ENCODE data around the gene ST3GAL4. TPM values are rescaled to one million over a fixed set of nuclear protein-coding genes. Genes with fewer than 3 reads are reported as not detected.
"Not testable (repeated sequence)": the region's sequence is repeated elsewhere in the genome, so short reads cannot be mapped to it uniquely, and the experiment has no call there.

ST3GAL4 gene
- total and polyA plus RNA-seq, 4 donors, result 23.6 to 38.3 (median 31.7) TPM

GRCh38 chr11:126345759-126346585 is 9.5 kb upstream of the ST3GAL4 start:
- WGBS, 2 donors, result 43 to 55% methylated on average over 17 of the region's 17 CpGs
- H3K27ac ChIP-seq (ENCODE audit: low read depth in 1 of 2, low read length in 1 of 2), result peak overlapping the region; percentile 71 to 86
- ATAC-seq (ENCODE audit: insufficient read depth, low FRiP score), result peak; percentile 38
- no peaks in the 10 kb centered on the region for H3K27me3 ChIP-seq (ENCODE audit: control insufficient read depth in 3 of 3, insufficient read depth in 3 of 3, low read length in 2 of 3)
- TF ChIP-seq CTCF (IDR thresholded peaks at IDR 0.05; ENCODE audit: control extremely low read depth, extremely low read depth), result no peak
- no peak overlapping the region for H3K4me3 ChIP-seq
- no peak for DNase-seq
- peaks cover 0 to 19% (median 12%) of the 10 kb centered on the region in 4 donors for H3K36me3 ChIP-seq (ENCODE audit: control insufficient read depth in 4 of 4, insufficient read depth in 4 of 4, low read length in 4 of 4)
- no peaks in the 10 kb centered on the region for H3K9me3 ChIP-seq (ENCODE audit: control insufficient read depth in 4 of 4, insufficient read depth in 3 of 4, low read length in 3 of 4)
- peaks cover 8 to 54% (median 26%) of the 10 kb centered on the region in 5 donors for H3K4me1 ChIP-seq (ENCODE audit: control insufficient read depth in 5 of 5, insufficient read depth in 5 of 5, low read length in 5 of 5)
- no peak overlapping the region for H3K9ac ChIP-seq (ENCODE audit: insufficient read depth in 1 of 2, low read length in 2 of 2)

DNA sequence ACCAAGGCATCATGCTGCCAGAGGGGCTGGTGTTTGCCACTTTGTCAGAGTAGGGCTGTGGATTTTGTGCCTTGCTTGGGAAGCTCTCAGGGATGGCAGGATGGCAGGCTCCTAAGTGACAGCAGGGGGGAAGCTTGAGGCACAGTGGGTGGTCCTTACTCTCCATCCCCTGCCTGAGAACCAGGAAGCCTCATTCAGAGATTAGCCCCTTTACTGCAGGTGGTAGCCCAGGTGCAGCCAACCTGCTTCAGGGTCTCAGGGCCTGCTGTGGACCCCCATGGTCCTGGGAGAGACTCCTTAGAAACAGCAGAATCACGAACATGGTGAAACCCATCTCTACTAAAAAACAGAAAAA is 8.9 kb upstream of the ST3GAL4 start:
- 90 to 98% methylated on average over 1 of the region's 1 CpG for WGBS, 2 donors
- peaks cover 0 to 17% (median 11%) of the 10 kb centered on the region in 4 donors for H3K36me3 ChIP-seq (ENCODE audit: control insufficient read depth in 4 of 4, insufficient read depth in 4 of 4, low read length in 4 of 4)
- no peak for DNase-seq
- H3K4me3 ChIP-seq, result no peak overlapping the region
- no peak overlapping the region for H3K9ac ChIP-seq (ENCODE audit: insufficient read depth in 1 of 2, low read length in 2 of 2)
- no peak for TF ChIP-seq CTCF (IDR thresholded peaks at IDR 0.05; ENCODE audit: control extremely low read depth, extremely low read depth)
- no peak for ATAC-seq (ENCODE audit: insufficient read depth, low FRiP score)
- H3K4me1 ChIP-seq (ENCODE audit: control insufficient read depth in 5 of 5, insufficient read depth in 5 of 5, low read length in 5 of 5), result peaks cover 8 to 54% (median 29%) of the 10 kb centered on the region in 5 donors
- no peaks in the 10 kb centered on the region for H3K9me3 ChIP-seq (ENCODE audit: control insufficient read depth in 4 of 4, insufficient read depth in 3 of 4, low read length in 3 of 4)
- H3K27me3 ChIP-seq (ENCODE audit: control insufficient read depth in 3 of 3, insufficient read depth in 3 of 3, low read length in 2 of 3), result no peaks in the 10 kb centered on the region
- peak overlapping the region; percentile 71 to 86 for H3K27ac ChIP-seq (ENCODE audit: low read depth in 1 of 2, low read length in 1 of 2)

DNA sequence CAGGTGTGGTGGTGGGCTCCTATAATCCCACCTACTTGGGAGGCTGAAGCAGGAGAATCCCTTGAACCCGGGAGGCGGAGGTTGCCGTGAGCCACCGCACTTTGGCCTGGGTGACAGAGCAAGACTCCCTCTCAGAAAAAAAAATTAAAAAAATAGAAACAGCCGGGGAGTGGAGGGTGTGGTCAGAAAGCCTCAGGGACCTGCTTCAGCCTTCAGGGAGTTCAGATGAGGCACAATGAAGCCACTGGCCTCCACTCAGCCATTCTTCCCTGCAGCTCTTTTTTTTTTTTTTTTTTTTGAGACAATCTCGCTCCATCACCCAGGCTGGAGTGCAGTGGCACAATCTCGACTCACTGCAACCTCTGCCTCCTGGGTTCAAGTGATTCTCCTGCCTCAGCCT is 8.5 kb upstream of the ST3GAL4 start:
- WGBS, 2 donors, result 88% methylated on average over 7 of the region's 7 CpGs
- ATAC-seq (ENCODE audit: insufficient read depth, low FRiP score), result not testable (repeated sequence)
- peaks cover 8 to 53% (median 32%) of the 10 kb centered on the region in 5 donors for H3K4me1 ChIP-seq (ENCODE audit: control insufficient read depth in 5 of 5, insufficient read depth in 5 of 5, low read length in 5 of 5)

DNA sequence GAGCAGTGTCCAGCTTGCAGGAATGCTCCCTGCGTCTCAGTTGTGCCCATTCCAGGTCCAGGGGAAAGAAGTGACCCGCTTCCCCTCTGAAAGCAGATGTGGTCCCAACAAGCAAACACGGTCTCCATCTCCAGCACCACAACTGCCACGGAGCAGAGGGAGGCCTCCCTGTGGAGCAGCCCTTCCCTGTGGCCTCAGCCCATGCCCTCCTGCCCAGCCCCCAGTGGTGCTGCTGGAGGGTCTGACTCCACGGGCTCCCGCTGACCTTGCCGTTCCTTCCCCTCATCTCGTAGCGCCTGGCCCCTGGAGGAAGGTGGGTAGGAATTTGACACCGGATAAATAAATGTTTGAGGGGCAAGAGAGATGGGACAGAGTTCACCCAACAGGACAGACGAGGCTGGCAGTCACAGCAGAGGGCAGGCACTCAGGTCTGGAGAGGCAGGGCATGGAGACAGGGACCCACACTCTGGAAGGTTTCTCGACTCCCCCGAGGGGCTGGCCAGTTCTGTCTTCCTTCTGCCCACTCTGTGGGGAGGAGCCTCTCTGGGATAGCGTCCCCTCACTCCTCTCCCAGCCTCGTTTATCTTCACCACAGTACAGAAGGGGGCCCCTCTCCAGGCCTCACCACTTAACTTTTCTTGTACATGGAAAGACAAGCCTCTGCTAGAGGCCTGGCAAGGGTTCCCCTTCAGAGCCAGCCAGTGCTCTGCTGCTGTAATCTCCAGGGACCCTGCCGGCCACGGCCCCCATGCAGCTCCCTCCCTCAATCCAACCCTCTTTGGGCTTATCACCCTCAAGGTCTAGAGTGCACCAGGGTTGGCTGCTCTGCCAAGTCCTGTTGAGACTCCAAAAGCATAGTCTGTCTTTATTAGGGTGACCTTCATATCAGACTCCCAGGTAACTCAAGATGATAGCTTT is 7.5 kb upstream of the ST3GAL4 start:
- no peak for ATAC-seq (ENCODE audit: insufficient read depth, low FRiP score)

More for the DNA sequence above, 8.5 kb upstream of the ST3GAL4 start:
- DNase-seq; H3K9me3 ChIP-seq (ENCODE audit: control insufficient read depth in 4 of 4, insufficient read depth in 3 of 4, low read length in 3 of 4); H3K4me3 ChIP-seq; H3K27me3 ChIP-seq (ENCODE audit: control insufficient read depth in 3 of 3, insufficient read depth in 3 of 3, low read length in 2 of 3); H3K9ac ChIP-seq (ENCODE audit: insufficient read depth in 1 of 2, low read length in 2 of 2): not testable (repeated sequence)
- Histone ChIP-seq H3K27ac (ENCODE audit: low read depth in 1 of 2, low read length in 1 of 2) (peak overlapping the region in 1 of 2 donors; percentile 71), H3K36me3 (ENCODE audit: control insufficient read depth in 4 of 4, insufficient read depth in 4 of 4, low read length in 4 of 4) (peaks cover 0 to 15% (median 11%) of the 10 kb centered on the region in 4 donors)

More for the DNA sequence above, 7.5 kb upstream of the ST3GAL4 start:
- peaks cover 0 to 17% (median 9%) of the 10 kb centered on the region in 4 donors for H3K36me3 ChIP-seq (ENCODE audit: control insufficient read depth in 4 of 4, insufficient read depth in 4 of 4, low read length in 4 of 4)
- H3K27ac ChIP-seq (ENCODE audit: low read depth in 1 of 2, low read length in 1 of 2), result peak overlapping the region; percentile 46 to 86
- peaks cover 12 to 63% (median 34%) of the 10 kb centered on the region in 5 donors for H3K4me1 ChIP-seq (ENCODE audit: control insufficient read depth in 5 of 5, insufficient read depth in 5 of 5, low read length in 5 of 5)
- H3K9ac ChIP-seq (ENCODE audit: insufficient read depth in 1 of 2, low read length in 2 of 2), result no peak overlapping the region
- no peak overlapping the region for H3K4me3 ChIP-seq
- TF ChIP-seq CTCF (IDR thresholded peaks at IDR 0.05; ENCODE audit: control extremely low read depth, extremely low read depth), result no peak
- H3K9me3 ChIP-seq (ENCODE audit: control insufficient read depth in 4 of 4, insufficient read depth in 3 of 4, low read length in 3 of 4), result no peaks in the 10 kb centered on the region
- H3K27me3 ChIP-seq (ENCODE audit: control insufficient read depth in 3 of 3, insufficient read depth in 3 of 3, low read length in 2 of 3), result no peaks in the 10 kb centered on the region
- 74 to 76% methylated on average over 15 to 17 of the region's 17 CpGs for WGBS, 2 donors
- peak in 2 of 3 donors; percentile 49 to 63 for DNase-seq

Measured in lung (tissue), 12 donors.